MM.1S (cell line): ENCODE measurements around the gene CDH1.

Experiments
- DNase-seq: peaks from one replicate; pipeline ENCODE4 v3.0.0-alpha.2; 2015
- H2AFZ ChIP-seq: fragments of 300-600 bp; sonication (generic); 2 replicates; pipeline ENCODE4 v1.6.0; 2016; ENCODE audit warnings: antibody characterized with exemption, low read length
- H3F3A ChIP-seq: fragments of 300-600 bp; sonication (generic); 2 replicates; pipeline ENCODE4 v1.6.1; 2016; ENCODE audit warnings: mild to moderate bottlenecking, antibody characterized with exemption, low read length, moderate library complexity, mixed read lengths; ENCODE audit not compliant: insufficient read depth
- H3K27ac ChIP-seq: fragments of 300-600 bp; sonication (generic); 2 replicates; pipeline ENCODE4 v1.5.1; 2016; ENCODE audit warnings: mild to moderate bottlenecking, low read length
- H3K27me3 ChIP-seq: fragments of 300-600 bp; sonication (generic); replicated peaks from 2 replicates; pipeline ENCODE4 v1.6.0; 2016; ENCODE audit warnings: low read length; ENCODE audit not compliant: insufficient read depth
- H3K36me3 ChIP-seq: fragments of 300-600 bp; sonication (generic); replicated peaks from 2 replicates; pipeline ENCODE4 v1.6.1; 2016; ENCODE audit warnings: mild to moderate bottlenecking, low read length, mixed read lengths; ENCODE audit not compliant: insufficient read depth
- H3K4me1 ChIP-seq: fragments of 300-600 bp; sonication (generic); 2 replicates; pipeline ENCODE4 v1.6.1; 2016; ENCODE audit warnings: low read length, mixed read lengths
- H3K4me2 ChIP-seq: fragments of 300-600 bp; sonication (generic); 2 replicates; pipeline ENCODE4 v1.6.0; 2016; ENCODE audit warnings: low read depth, low read length
- H3K4me3 ChIP-seq: fragments of 300-600 bp; sonication (generic); 2 replicates; pipeline ENCODE4 v1.5.1; 2016; ENCODE audit warnings: low read length, mixed read lengths
- H3K79me2 ChIP-seq: fragments of 300-600 bp; sonication (generic); 2 replicates; pipeline ENCODE4 v1.6.1; 2016; ENCODE audit warnings: mixed run types, low read length, mixed read lengths
- H3K9ac ChIP-seq: fragments of 300-600 bp; sonication (generic); 2 replicates; pipeline ENCODE4 v1.6.1; 2016; ENCODE audit warnings: low read length, mixed read lengths
- H3K9me2 ChIP-seq: fragments of 300-600 bp; sonication (generic); replicated peaks from 2 replicates; pipeline ENCODE4 v1.6.1; 2016; ENCODE audit warnings: mild to moderate bottlenecking, low read length, mixed read lengths; ENCODE audit not compliant: insufficient read depth
- H3K9me3 ChIP-seq: fragments of 300-600 bp; sonication (generic); replicated peaks from 2 replicates; pipeline ENCODE4 v1.6.1; 2016; ENCODE audit warnings: mild to moderate bottlenecking, low read length, mixed read lengths; ENCODE audit not compliant: insufficient read depth
- H4K20me1 ChIP-seq: fragments of 300-600 bp; sonication (generic); 2 replicates; pipeline ENCODE4 v1.6.1; 2016; ENCODE audit warnings: mild to moderate bottlenecking, low read length, moderate library complexity, mixed read lengths; ENCODE audit not compliant: insufficient read depth
- EZH2 ChIP-seq: fragments of 300-600 bp; sonication (generic); optimal IDR thresholded peaks from 2 replicates; pipeline ENCODE3; 2017; ENCODE audit warnings: low read depth, mild to moderate bottlenecking, antibody characterized with exemption, low read length, mixed read lengths
- EZH2phosphoT487 ChIP-seq: fragments of 300-600 bp; sonication (generic); IDR thresholded peaks from 2 replicates; pipeline ENCODE4 v1.6.1; 2018; ENCODE audit warnings: antibody characterized with exemption, low read length
- TF ChIP-seq, protein P1 (sequence below): fragments of 300-600 bp; sonication (generic); IDR thresholded peaks from 2 replicates; pipeline ENCODE4 v1.5.1; 2016; ENCODE audit warnings: antibody characterized with exemption, low read length, mixed read lengths

Gene CDH1

DNA sequence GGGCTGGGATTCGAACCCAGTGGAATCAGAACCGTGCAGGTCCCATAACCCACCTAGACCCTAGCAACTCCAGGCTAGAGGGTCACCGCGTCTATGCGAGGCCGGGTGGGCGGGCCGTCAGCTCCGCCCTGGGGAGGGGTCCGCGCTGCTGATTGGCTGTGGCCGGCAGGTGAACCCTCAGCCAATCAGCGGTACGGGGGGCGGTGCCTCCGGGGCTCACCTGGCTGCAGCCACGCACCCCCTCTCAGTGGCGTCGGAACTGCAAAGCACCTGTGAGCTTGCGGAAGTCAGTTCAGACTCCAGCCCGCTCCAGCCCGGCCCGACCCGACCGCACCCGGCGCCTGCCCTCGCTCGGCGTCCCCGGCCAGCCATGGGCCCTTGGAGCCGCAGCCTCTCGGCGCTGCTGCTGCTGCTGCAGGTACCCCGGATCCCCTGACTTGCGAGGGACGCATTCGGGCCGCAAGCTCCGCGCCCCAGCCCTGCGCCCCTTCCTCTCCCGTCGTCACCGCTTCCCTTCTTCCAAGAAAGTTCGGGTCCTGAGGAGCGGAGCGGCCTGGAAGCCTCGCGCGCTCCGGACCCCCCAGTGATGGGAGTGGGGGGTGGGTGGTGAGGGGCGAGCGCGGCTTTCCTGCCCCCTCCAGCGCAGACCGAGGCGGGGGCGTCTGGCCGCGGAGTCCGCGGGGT, at the start of gene CDH1:
Gene CDH1, plus strand, starts transcription at position 247 of the 684 bp plus-strand sequence. Its CDS starts 124 bp downstream, at position 371.
- Histone ChIP-seq H3K9ac (no peak within 1 kb of the TSS), H3K4me1 (no peaks in the 10 kb centered on the region), H3K9me2 (no peaks in the 10 kb centered on the region), H3K27ac (no peak within 1 kb of the TSS), H3K79me2 (no peaks in the 10 kb centered on the region), H3K9me3 (no peaks in the 10 kb centered on the region), H4K20me1 (no peaks in the 10 kb centered on the region), H2AFZ (no peak within 1 kb of the TSS), H3K4me3 (no peak within 1 kb of the TSS), H3K27me3 (no peaks in the 10 kb centered on the region; the same call in 1 of the 2 replicates), H3K36me3 (no peaks in the 10 kb centered on the region), H3K4me2 (no peak within 1 kb of the TSS), H3F3A (no peaks in the 10 kb centered on the region)
- DNase-seq = no peak
- TF ChIP-seq EZH2 (no peak), EZH2phosphoT487 (no peak)
- TF ChIP-seq, protein P1, sequence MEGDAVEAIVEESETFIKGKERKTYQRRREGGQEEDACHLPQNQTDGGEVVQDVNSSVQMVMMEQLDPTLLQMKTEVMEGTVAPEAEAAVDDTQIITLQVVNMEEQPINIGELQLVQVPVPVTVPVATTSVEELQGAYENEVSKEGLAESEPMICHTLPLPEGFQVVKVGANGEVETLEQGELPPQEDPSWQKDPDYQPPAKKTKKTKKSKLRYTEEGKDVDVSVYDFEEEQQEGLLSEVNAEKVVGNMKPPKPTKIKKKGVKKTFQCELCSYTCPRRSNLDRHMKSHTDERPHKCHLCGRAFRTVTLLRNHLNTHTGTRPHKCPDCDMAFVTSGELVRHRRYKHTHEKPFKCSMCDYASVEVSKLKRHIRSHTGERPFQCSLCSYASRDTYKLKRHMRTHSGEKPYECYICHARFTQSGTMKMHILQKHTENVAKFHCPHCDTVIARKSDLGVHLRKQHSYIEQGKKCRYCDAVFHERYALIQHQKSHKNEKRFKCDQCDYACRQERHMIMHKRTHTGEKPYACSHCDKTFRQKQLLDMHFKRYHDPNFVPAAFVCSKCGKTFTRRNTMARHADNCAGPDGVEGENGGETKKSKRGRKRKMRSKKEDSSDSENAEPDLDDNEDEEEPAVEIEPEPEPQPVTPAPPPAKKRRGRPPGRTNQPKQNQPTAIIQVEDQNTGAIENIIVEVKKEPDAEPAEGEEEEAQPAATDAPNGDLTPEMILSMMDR = no peak

DNA sequence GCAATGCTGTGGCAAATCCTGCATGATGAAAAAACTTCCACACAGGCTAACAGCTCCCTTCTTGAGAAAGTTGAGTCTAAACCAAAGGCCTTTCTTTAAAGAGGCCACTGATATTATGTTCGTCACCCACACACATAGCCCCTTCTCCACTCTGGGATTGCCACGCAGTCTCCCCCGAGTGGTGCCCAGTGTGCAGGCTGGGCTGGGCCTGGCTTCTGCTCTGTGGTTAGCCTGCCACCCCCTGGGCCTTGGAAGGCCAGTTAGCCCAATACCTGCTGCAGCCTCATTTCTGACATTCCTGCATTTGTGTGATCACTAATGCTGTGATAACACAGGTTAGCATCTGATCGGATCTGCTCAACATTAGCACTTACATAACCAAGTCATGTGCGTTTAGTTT, 47.2 kb upstream of the CDH1 start:
- H3K9me2 ChIP-seq = no peaks in the 10 kb centered on the region
- no peak for DNase-seq
- H4K20me1 ChIP-seq = no peaks in the 10 kb centered on the region
- no peak overlapping the region for H3K4me3 ChIP-seq
- no peaks in the 10 kb centered on the region for H3K9me3 ChIP-seq
- no peak overlapping the region for H3K27ac ChIP-seq
- no peak overlapping the region for H3K9ac ChIP-seq
- TF ChIP-seq EZH2 (no peak), EZH2phosphoT487 (no peak)
- TF ChIP-seq, protein P1 = no peak
- H3F3A ChIP-seq = no peaks in the 10 kb centered on the region
- no peak overlapping the region for H2AFZ ChIP-seq
- H3K4me1 ChIP-seq = no peaks in the 10 kb centered on the region
- H3K36me3 ChIP-seq = no peaks in the 10 kb centered on the region
- H3K4me2 ChIP-seq = no peak overlapping the region
- H3K27me3 ChIP-seq = no peaks in the 10 kb centered on the region
- H3K79me2 ChIP-seq = no peaks in the 10 kb centered on the region

DNA sequence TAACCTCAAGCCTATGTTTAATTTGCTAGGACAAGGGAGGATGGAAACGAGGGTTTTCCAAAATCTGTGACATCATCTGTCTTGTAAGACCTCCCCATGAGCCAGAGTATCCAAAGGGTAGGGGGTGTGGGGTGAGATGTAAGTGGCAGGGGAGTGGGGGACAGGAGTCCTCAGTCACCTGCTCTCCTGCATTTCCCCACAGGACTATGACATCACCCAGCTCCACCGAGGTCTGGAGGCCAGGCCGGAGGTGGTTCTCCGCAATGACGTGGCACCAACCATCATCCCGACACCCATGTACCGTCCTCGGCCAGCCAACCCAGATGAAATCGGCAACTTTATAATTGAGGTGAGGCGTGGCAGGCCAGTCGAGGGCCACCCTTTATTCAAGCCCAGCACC, 41.5 kb upstream of the CDH1 start:
- H3K27ac ChIP-seq = no peak overlapping the region
- no peaks in the 10 kb centered on the region for H3F3A ChIP-seq
- TF ChIP-seq EZH2phosphoT487 (no peak), EZH2 (no peak)
- TF ChIP-seq, protein P1 = no peak
- no peak overlapping the region for H3K4me2 ChIP-seq
- no peaks in the 10 kb centered on the region for H3K36me3 ChIP-seq
- no peaks in the 10 kb centered on the region for H3K4me1 ChIP-seq
- no peak overlapping the region for H3K9ac ChIP-seq
- no peaks in the 10 kb centered on the region for H3K9me3 ChIP-seq
- no peak overlapping the region for H3K4me3 ChIP-seq
- no peaks in the 10 kb centered on the region for H4K20me1 ChIP-seq
- DNase-seq = no peak
- peaks cover 11% of the 10 kb centered on the region for H3K27me3 ChIP-seq
- no peaks in the 10 kb centered on the region for H3K9me2 ChIP-seq
- H3K79me2 ChIP-seq = no peaks in the 10 kb centered on the region
- H2AFZ ChIP-seq = no peak overlapping the region
